NCI-H524 (cell line): ENCODE results near the gene FRMD4A.
"Not testable (repeated sequence)": the region's sequence is repeated elsewhere in the genome, so short reads cannot be mapped to it uniquely, and the experiment has no call there.

Experiments used
- DNase-seq, 2 experiments: peaks; one replicate each; lab custom pipeline; 2025; lab: John Stamatoyannopoulos, UW

Gene FRMD4A

GRCh38 chr10:14240253-14241189, 90.2 kb downstream of the FRMD4A start:
- peak; percentile 13 to 30 for DNase-seq

- not testable (repeated sequence) for DNase-seq
Observed at GRCh38 chr10:14238659-14239058, 92.1 kb downstream of the FRMD4A start.

GRCh38 chr10:14236341-14236740, 94.4 kb downstream of the FRMD4A start:
- DNase-seq = no peak

- peak; percentile 3 to 51 for DNase-seq
Observed at GRCh38 chr10:14235566-14236195, 95.0 kb downstream of the FRMD4A start.

GRCh38 chr10:14233566-14233965, 97.2 kb downstream of the FRMD4A start:
- no peak for DNase-seq

- DNase-seq = not testable (repeated sequence)
Observed at GRCh38 chr10:14228798-14229197, 101.9 kb downstream of the FRMD4A start.

- no peak for DNase-seq
Observed at GRCh38 chr10:14225379-14225778, 105.3 kb downstream of the FRMD4A start.

- DNase-seq = no peak
Observed at GRCh38 chr10:14220026-14220425, 110.7 kb downstream of the FRMD4A start.

- no peak for DNase-seq
Observed at GRCh38 chr10:14219411-14219810, 111.3 kb downstream of the FRMD4A start.

- no peak for DNase-seq
Observed at GRCh38 chr10:14215641-14216040, 115.1 kb downstream of the FRMD4A start.

GRCh38 chr10:14213703-14214102, 117.0 kb downstream of the FRMD4A start:
- not testable (repeated sequence) for DNase-seq

GRCh38 chr10:14211610-14212009, 119.1 kb downstream of the FRMD4A start:
- DNase-seq = no peak

- DNase-seq = no peak
Observed at GRCh38 chr10:14208231-14208630, 122.5 kb downstream of the FRMD4A start.

GRCh38 chr10:14205233-14205632, 125.5 kb downstream of the FRMD4A start:
- DNase-seq = no peak

- no peak for DNase-seq
Observed at GRCh38 chr10:14200698-14201544, 129.8 kb downstream of the FRMD4A start.

GRCh38 chr10:14199098-14199497, 131.6 kb downstream of the FRMD4A start:
- not testable (repeated sequence) for DNase-seq

- no peak for DNase-seq
Observed at GRCh38 chr10:14198078-14198477, 132.6 kb downstream of the FRMD4A start.

GRCh38 chr10:14196113-14196512, 134.6 kb downstream of the FRMD4A start:
- no peak for DNase-seq

- no peak for DNase-seq
Observed at GRCh38 chr10:14195433-14195832, 135.3 kb downstream of the FRMD4A start.

GRCh38 chr10:14192746-14193145, 138.0 kb downstream of the FRMD4A start:
- no peak for DNase-seq

- DNase-seq = no peak
Observed at GRCh38 chr10:14191871-14192270, 138.9 kb downstream of the FRMD4A start.

- no peak for DNase-seq
Observed at GRCh38 chr10:14191407-14191806, 139.3 kb downstream of the FRMD4A start.
